Colon (tissue), 2 donors: ENCODE measurements around the gene ARMCX1.
"Not testable (repeated sequence)": the region's sequence is repeated elsewhere in the genome, so short reads cannot be mapped to it uniquely, and the experiment has no call there.

Source experiments
- FAIRE-seq: peaks from 2 replicates; lab custom pipeline; 2012; peaks lifted over from hg19 to GRCh38; lab: Jason Lieb, UNC
- donor health status: control.
- donor health status: control.

The ARMCX1 gene

GRCh38 chrX:101550362-101550750 lies at the start of gene ARMCX1:
Gene ARMCX1 (plus strand): TSS chrX:101550547. CDS start chrX:101552931, 2,384 bp downstream.
- FAIRE-seq, result no peak

- FAIRE-seq, result not testable (repeated sequence)
Measured at GRCh38 chrX:101502929-101503328, 47.4 kb upstream of the ARMCX1 start.

GRCh38 chrX:101507372-101507771 lies 43.0 kb upstream of the ARMCX1 start:
- FAIRE-seq, result peak; percentile 68

GRCh38 chrX:101507986-101508385 lies 42.4 kb upstream of the ARMCX1 start:
- FAIRE-seq, result no peak

DNA sequence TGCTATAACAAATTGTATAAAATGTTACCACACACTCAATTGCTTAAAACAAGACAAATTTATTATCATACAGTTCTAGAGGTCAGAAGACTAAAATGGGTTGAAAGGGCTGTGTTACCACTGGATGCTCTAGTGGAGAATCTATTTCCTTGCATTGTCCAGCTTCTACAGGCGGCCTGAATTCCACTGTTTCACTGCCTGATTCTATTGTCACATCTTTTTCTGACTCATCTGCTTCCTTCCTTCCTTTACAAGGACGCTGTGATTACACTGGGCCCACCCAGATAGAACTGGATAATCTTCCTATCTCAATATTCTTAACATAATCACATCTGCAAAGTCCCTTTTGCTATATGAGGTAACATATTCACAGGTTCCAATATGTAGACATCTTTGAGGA lies 19.4 kb upstream of the ARMCX1 start:
- FAIRE-seq, result no peak

DNA sequence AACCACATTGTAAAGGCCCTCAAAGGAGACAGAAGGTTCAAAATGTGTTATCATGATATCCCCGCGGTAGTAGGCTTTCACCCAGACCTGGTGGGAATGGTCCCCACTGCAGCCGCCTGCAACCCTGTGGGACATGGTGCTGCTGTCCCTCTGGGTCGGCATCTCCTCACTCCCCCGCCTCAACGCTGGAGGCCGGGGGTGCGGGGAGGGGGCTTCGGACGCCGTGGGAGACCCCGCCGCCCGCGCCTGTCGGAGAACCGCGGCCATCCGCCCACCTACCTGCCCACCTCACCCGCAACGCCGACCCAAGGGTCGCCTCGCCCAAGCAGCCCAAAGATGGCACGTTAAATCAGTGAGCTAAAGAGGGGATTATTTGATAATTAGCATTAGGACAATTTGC lies 11.2 kb upstream of the ARMCX1 start:
- no peak for FAIRE-seq

DNA sequence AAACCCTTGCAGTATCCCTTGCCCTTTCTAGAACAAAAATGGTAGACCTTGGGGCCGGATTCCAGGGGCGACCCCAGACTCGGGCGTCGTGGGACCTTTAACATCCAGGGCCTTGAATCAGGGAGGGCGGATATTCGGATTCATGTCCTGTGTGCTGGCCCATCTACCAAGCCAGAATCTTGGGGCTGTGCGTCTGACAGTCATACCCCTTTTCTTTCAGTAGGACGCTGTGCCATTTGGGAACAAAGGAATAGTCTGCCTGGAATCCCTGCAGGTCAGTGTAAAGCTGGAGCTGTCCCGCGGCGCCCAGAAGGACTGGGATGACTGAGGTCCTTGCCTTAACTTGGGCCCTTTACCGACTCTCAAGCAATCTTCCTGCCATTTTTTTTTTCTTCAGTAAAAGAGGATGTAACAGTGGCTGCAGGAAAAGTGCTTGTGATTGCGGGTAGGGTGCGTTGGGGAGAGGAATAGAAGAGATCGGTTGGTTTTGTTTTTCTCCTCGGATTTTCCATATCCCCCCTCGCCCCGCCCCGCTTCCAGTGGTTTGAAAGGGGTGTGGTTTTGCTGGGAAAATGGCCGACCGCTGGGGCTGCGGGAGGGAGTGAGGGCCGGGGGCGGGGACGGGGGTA lies 518 bp downstream of the ARMCX1 start:
- no peak for FAIRE-seq

DNA sequence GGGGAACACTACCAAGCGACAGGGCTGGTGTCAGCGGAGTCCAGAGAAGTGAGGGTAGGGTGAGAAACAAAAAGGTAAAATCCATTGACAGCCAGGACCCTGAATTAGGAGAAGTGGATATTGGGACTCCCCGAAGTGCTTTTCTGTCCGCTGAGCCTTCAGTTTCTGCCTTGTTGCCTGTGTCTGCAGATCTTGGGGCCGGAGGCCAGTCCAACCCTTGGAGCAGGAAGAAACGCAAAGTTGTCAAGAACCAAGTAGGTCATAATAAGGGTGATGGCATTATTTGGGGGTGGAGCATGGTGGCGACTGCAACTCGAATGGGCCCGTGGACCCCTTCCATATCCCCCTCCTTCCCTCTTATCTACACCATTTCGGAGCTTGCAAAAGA lies 1.0 kb downstream of the ARMCX1 start:
- no peak for FAIRE-seq

DNA sequence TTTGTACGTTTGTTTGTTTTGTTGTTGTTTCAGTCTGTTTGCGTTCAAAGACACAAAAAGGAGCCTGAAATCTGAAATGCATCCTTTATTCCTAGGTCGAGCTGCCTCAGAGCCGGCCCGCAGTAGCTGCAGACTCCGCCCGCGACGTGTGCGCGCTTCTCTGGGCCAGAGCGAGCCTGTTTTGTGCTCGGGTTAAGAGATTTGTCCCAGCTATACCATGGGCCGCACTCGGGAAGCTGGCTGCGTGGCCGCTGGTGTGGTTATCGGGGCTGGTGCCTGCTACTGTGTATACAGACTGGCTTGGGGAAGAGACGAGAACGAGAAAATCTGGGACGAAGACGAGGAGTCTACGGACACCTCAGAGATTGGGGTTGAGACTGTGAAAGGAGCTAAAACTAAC lies 2.4 kb downstream of the ARMCX1 start:
- no peak for FAIRE-seq

GRCh38 chrX:101564651-101565050 lies 14.3 kb downstream of the ARMCX1 start:
- no peak for FAIRE-seq

- FAIRE-seq, result peak; percentile 60
Measured at GRCh38 chrX:101595739-101596419, 45.5 kb downstream of the ARMCX1 start.

- not testable (repeated sequence) for FAIRE-seq
Measured at GRCh38 chrX:101599592-101599991, 49.2 kb downstream of the ARMCX1 start.

DNA sequence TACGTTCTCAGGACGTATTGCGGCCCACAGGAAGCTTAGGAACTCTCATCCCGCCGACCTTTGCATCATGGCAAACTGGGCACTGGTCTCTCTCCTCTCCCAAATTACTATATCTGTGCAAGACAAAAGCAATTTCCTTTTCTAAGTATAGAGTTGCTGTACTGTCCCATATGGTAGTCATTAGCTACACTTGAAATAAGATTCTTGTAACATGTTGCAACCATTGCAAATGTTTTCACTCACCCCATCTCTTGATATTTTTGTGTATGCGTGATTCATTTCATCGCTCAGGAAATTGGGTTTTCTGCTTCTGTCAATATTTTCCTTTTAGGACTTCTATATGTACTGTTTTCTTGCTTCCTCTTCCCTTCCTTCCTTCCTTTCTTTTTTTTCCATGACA lies 51.7 kb downstream of the ARMCX1 start:
- FAIRE-seq, result no peak
